H1 (cell line): ENCODE results near the gene SH3GL2. TPM values are rescaled to one million over a fixed set of nuclear protein-coding genes. Genes with fewer than 3 reads are reported as not detected.
A peak's percentile ranks its signal among the peaks of the same experiment; 100 is the strongest.

ENCODE experiments used
- BACH1 ChIP-seq: IDR thresholded peaks from 2 replicates; pipeline ENCODE4 v1.6.1; 2012; ENCODE audit warnings: low read length, improper control_type of control experiment
- BCL11A ChIP-seq, 2 experiments: IDR thresholded peaks; one replicate each; pipeline ENCODE4 v1.6.1; 2011; ENCODE audit warnings: low read depth in 2 of 2, low read length in 2 of 2, mild to moderate bottlenecking in 2 of 2
- CHD1 ChIP-seq: IDR thresholded peaks from 2 replicates; pipeline ENCODE4 v1.6.1; 2012; ENCODE audit warnings: low read depth, low read length, improper control_type of control experiment
- EP300 ChIP-seq, 2 experiments: IDR thresholded peaks; 1 replicate in 1 of 2; 2 replicates in 1 of 2; pipeline ENCODE4 v1.6.1; 2011 to 2012; ENCODE audit warnings: low read depth in 2 of 2, low read length in 2 of 2, mild to moderate bottlenecking in 2 of 2, borderline replicate concordance in 1 of 2, inconsistent platforms in 1 of 2, moderate library complexity in 1 of 2
- GTF2F1 ChIP-seq: IDR thresholded peaks from 2 replicates; pipeline ENCODE4 v1.6.1; 2012; ENCODE audit warnings: low read depth, low read length, improper control_type of control experiment, borderline replicate concordance
- HDAC2 ChIP-seq, 2 experiments: fragments of 300-600 bp in 1 of 2; sonication (generic) in 1 of 2; IDR thresholded peaks; 2 replicates each; pipeline ENCODE4 v1.6.1; 2011 to 2012; ENCODE audit warnings: low read depth in 2 of 2, low read length in 2 of 2, mild to moderate bottlenecking in 2 of 2, moderate library complexity in 2 of 2, borderline replicate concordance in 1 of 2, inconsistent platforms in 1 of 2
- HDAC6 ChIP-seq: IDR thresholded peaks from one replicate; pipeline ENCODE4 v1.7.1; 2012; ENCODE audit warnings: low read depth, mild to moderate bottlenecking, inconsistent platforms, low read length, moderate library complexity
- JUND ChIP-seq: IDR thresholded peaks from 2 replicates; pipeline ENCODE4 v1.6.1; 2011; ENCODE audit warnings: mild to moderate bottlenecking, improper control_type of control experiment, low read length
- KDM1A ChIP-seq: fragments of 200-600, 300-600 bp; sonication (generic); IDR thresholded peaks from 2 replicates; pipeline ENCODE4 v1.7.1; 2016; ENCODE audit warnings: mild to moderate bottlenecking, low read length, borderline replicate concordance
- KDM4A ChIP-seq: IDR thresholded peaks from one replicate; pipeline ENCODE4 v1.7.1; 2012; ENCODE audit warnings: low read depth, mild to moderate bottlenecking, moderate library complexity, low read length, inconsistent platforms; ENCODE audit not compliant: severe bottlenecking
- NANOG ChIP-seq: IDR thresholded peaks from 2 replicates; pipeline ENCODE4 v1.6.1; 2011; ENCODE audit warnings: low read length, low read depth, mild to moderate bottlenecking, inconsistent platforms; ENCODE audit not compliant: insufficient read depth, poor library complexity, severe bottlenecking
- POLR2A ChIP-seq, 2 experiments: IDR thresholded peaks; 1 replicate in 1 of 2; 2 replicates in 1 of 2; pipeline ENCODE4 v1.6.1; 2011; ENCODE audit warnings: low read depth in 2 of 2, low read length in 2 of 2, mild to moderate bottlenecking in 2 of 2; ENCODE audit errors: control extremely low read depth in 1 of 2
- POLR2AphosphoS5 ChIP-seq: IDR thresholded peaks from 2 replicates; pipeline ENCODE4 v1.6.1; 2011; ENCODE audit warnings: low read depth, low read length
- RAD21 ChIP-seq, 2 experiments: IDR thresholded peaks in 1 of 2; conservative IDR thresholded peaks in 1 of 2; 2 replicates each; pipeline ENCODE4 v1.6.1; 2011; ENCODE audit warnings: low read depth in 2 of 2, low read length in 2 of 2, improper control_type of control experiment in 1 of 2, inconsistent platforms in 1 of 2, mild to moderate bottlenecking in 1 of 2, moderate library complexity in 1 of 2
- RFX5 ChIP-seq: IDR thresholded peaks from 2 replicates; pipeline ENCODE4 v1.6.1; 2011; ENCODE audit warnings: low read depth, low read length, improper control_type of control experiment, borderline replicate concordance
- SIN3A ChIP-seq, 2 experiments: IDR thresholded peaks in 1 of 2; conservative IDR thresholded peaks in 1 of 2; 2 replicates each; pipeline ENCODE4 v1.6.1; 2011 to 2012; ENCODE audit warnings: low read length in 2 of 2, improper control_type of control experiment in 1 of 2, low read depth in 1 of 2, mild to moderate bottlenecking in 1 of 2
- SP1 ChIP-seq: IDR thresholded peaks from 2 replicates; pipeline ENCODE4 v1.6.1; 2011; ENCODE audit warnings: low read depth, low read length
- SP2 ChIP-seq: IDR thresholded peaks from 2 replicates; pipeline ENCODE4 v1.6.1; 2012; ENCODE audit warnings: mild to moderate bottlenecking, low read length, inconsistent platforms
- SP4 ChIP-seq: IDR thresholded peaks from 2 replicates; pipeline ENCODE4 v1.6.1; 2012; ENCODE audit warnings: low read length, inconsistent platforms
- SRF ChIP-seq: IDR thresholded peaks from 2 replicates; pipeline ENCODE4 v1.6.1; 2011; ENCODE audit warnings: mild to moderate bottlenecking, low read depth, low read length, moderate library complexity
- TAF1 ChIP-seq: IDR thresholded peaks from 2 replicates; pipeline ENCODE4 v1.6.1; 2011; ENCODE audit warnings: mild to moderate bottlenecking, low read depth, low read length
- TAF7 ChIP-seq: optimal IDR thresholded peaks from 2 replicates; pipeline ENCODE3; 2011; ENCODE audit warnings: low read depth, mild to moderate bottlenecking, inconsistent platforms, low read length, moderate library complexity, borderline replicate concordance
- TEAD4 ChIP-seq: IDR thresholded peaks from 2 replicates; pipeline ENCODE4 v1.6.1; 2012; ENCODE audit warnings: low read depth, low read length, inconsistent platforms, mixed read lengths
- YY1 ChIP-seq: IDR thresholded peaks from 2 replicates; pipeline ENCODE4 v1.6.1; 2011; ENCODE audit warnings: low read depth, mild to moderate bottlenecking, low read length
- polyA plus RNA-seq, 7 experiments: library from polyadenylated mRNA; depleted of rRNA in 3 of 7; stranded (reverse) in 5 of 7; unstranded in 2 of 7; fragments of >200 nt in 5 of 7; fragments of 200-250 nt in 2 of 7; gene quantifications; 1 replicate in 5 of 7; 2 replicates in 1 of 7; 4 replicates in 1 of 7; pipeline versions ENCODE4 v1.2.1 to v1.2.3, GENCODE V29; 2011 to 2013; ENCODE audit warnings: missing spikeins in 2 of 7, mixed read lengths in 2 of 7
- total RNA-seq: library from RNA; stranded (reverse); fragmentation: NEBNext Ultra II Directional; extraction: Animal tissue kit (Norgen Biotek cat#: 25700); gene quantifications from 2 replicates; pipeline ENCODE4 v1.2.1, GENCODE V29; 2021
- TF ChIP-seq, protein P1 (sequence below): IDR thresholded peaks from 2 replicates; pipeline ENCODE4 v1.6.1; 2012; ENCODE audit warnings: low read length, inconsistent platforms

The SH3GL2 gene
- total and polyA plus RNA-seq, 2 of the 8 experiments (the other 6 are each of a cell fraction or from before 2014, with no cell fraction given) = 4.7 to 5.3 TPM

DNA sequence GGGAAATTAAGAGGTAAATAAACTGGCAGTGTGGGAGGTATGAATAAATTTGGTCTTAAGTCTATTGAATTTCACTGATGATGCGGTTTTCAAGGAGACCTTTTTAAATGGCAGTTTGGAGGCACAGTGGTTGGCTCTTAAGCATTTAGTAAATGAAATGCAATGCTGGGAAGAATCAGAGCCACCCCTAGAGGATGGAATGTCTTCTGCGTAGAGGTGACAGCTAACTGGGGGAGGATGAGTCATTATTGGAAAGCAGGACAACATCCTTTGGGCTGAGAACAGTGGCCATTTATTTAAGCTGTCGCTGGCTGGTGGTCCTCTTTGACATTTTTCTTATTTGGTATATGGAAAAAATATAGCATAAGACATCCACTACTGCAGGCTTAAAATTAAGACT lies 163.2 kb downstream of the SH3GL2 start (continued):
- TF ChIP-seq JUND (peak; percentile 99), HDAC6 (no peak), SP2 (no peak), RAD21 (IDR thresholded peaks at IDR 0.05 in 1 of 2, conservative IDR thresholded peaks at IDR 0.05 in 1 of 2; ENCODE audit: low read depth in 2 of 2, low read length in 2 of 2) (peak; percentile 64 to 71), YY1 (peak; percentile 80), KDM1A (no peak), POLR2A (IDR thresholded peaks at IDR 0.05; ENCODE audit: control extremely low read depth in 1 of 2, low read depth in 2 of 2, low read length in 2 of 2) (no peak), BCL11A (IDR thresholded peaks at IDR 0.05; ENCODE audit: low read depth in 2 of 2, low read length in 2 of 2) (no peak), RFX5 (no peak), BACH1 (no peak), SP4 (no peak), POLR2AphosphoS5 (no peak), TAF1 (no peak), EP300 (IDR thresholded peaks at IDR 0.05; ENCODE audit: borderline replicate concordance in 1 of 2, low read depth in 2 of 2, low read length in 2 of 2) (0 out of 3 replicates have a peak, but pooled peaks of 1 of the 2 experiments have one; percentile 40), SIN3A (conservative IDR thresholded peaks at IDR 0.05 in 1 of 2, IDR thresholded peaks at IDR 0.05 in 1 of 2; ENCODE audit: low read depth in 1 of 2, low read length in 2 of 2) (peak in 1 of 2 experiments; percentile 67; a peak in 1 of 4 replicates), HDAC2 (IDR thresholded peaks at IDR 0.05; ENCODE audit: borderline replicate concordance in 1 of 2, low read depth in 2 of 2, low read length in 2 of 2) (no peak), CHD1 (no peak), NANOG (no peak), TEAD4 (peak; percentile 100), KDM4A (no peak), GTF2F1 (no peak), TAF7 (no peak), SRF (no peak), SP1 (0 out of 2 replicates have a peak, but pooled peaks have one; percentile 39)
- TF ChIP-seq, protein P1, sequence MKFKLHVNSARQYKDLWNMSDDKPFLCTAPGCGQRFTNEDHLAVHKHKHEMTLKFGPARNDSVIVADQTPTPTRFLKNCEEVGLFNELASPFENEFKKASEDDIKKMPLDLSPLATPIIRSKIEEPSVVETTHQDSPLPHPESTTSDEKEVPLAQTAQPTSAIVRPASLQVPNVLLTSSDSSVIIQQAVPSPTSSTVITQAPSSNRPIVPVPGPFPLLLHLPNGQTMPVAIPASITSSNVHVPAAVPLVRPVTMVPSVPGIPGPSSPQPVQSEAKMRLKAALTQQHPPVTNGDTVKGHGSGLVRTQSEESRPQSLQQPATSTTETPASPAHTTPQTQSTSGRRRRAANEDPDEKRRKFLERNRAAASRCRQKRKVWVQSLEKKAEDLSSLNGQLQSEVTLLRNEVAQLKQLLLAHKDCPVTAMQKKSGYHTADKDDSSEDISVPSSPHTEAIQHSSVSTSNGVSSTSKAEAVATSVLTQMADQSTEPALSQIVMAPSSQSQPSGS = no peak
